Measurements from ENCODE around the gene TXNL4A. TPM values are rescaled to one million over a fixed set of nuclear protein-coding genes. Genes with fewer than 3 reads are reported as not detected.

TXNL4A gene
- total RNA-seq, 1 experiment from 2014 or later, result 216 TPM

- TF ChIP-seq, protein P1, sequence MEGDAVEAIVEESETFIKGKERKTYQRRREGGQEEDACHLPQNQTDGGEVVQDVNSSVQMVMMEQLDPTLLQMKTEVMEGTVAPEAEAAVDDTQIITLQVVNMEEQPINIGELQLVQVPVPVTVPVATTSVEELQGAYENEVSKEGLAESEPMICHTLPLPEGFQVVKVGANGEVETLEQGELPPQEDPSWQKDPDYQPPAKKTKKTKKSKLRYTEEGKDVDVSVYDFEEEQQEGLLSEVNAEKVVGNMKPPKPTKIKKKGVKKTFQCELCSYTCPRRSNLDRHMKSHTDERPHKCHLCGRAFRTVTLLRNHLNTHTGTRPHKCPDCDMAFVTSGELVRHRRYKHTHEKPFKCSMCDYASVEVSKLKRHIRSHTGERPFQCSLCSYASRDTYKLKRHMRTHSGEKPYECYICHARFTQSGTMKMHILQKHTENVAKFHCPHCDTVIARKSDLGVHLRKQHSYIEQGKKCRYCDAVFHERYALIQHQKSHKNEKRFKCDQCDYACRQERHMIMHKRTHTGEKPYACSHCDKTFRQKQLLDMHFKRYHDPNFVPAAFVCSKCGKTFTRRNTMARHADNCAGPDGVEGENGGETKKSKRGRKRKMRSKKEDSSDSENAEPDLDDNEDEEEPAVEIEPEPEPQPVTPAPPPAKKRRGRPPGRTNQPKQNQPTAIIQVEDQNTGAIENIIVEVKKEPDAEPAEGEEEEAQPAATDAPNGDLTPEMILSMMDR (conservative IDR thresholded peaks at IDR 0.05; ENCODE audit: low read depth, low read length), result no peak
- TF ChIP-seq EZH2 (IDR thresholded peaks at IDR 0.05; ENCODE audit: borderline replicate concordance, low read depth, low read length, poor library complexity, severe bottlenecking), result no peak
- no peaks in the 10 kb centered on the region for H3K27me3 ChIP-seq (replicated peaks; ENCODE audit: insufficient read depth, low read depth, low read length, poor library complexity)
- no peak overlapping the region for H3K27ac ChIP-seq (ENCODE audit: low read depth, low read length, poor library complexity, severe bottlenecking)
- no peak for DNase-seq (ENCODE audit: low spot score)
- BruUV-seq (replicated peaks), result no TSS peak
- no peaks in the 10 kb centered on the region for H3K36me3 ChIP-seq (ENCODE audit: insufficient read depth, low read length, poor library complexity, severe bottlenecking)
- H3K4me3 ChIP-seq (ENCODE audit: low read depth, low read length, poor library complexity, severe bottlenecking), result no peak overlapping the region
- H3K9me3 ChIP-seq (ENCODE audit: low read depth, low read length, poor library complexity, severe bottlenecking), result no peaks in the 10 kb centered on the region
- ChIA-PET POLR2A (ENCODE audit: low non-redundant PET) (no interaction called here), CTCF (no interaction called here)
- H3K4me1 ChIP-seq (ENCODE audit: insufficient read depth, low read length, poor library complexity, severe bottlenecking), result peaks cover 4% of the 10 kb centered on the region
- intact Hi-C loops (cut with micrococcal nuclease; ENCODE audit: unreplicated experiment), result loop anchor here (10.0 kb wide), 1 partner anchor 161 kb away; the partner anchor contains the start of gene KCNG2
These were observed 32.9 kb downstream of the TXNL4A start for GRCh38 chr18:79955302-79956075.

- intact Hi-C loops (cut with micrococcal nuclease; ENCODE audit: unreplicated experiment), result loop anchor here (5.0 to 10.0 kb wide), 2 partner anchors 78 to 160 kb away; partner anchors contain the start of genes KCNG2 and RBFA
- CTCF ChIA-PET, result no interaction called here
- POLR2A ChIA-PET (ENCODE audit: low non-redundant PET), result no interaction called here
- TF ChIP-seq, protein P1 (conservative IDR thresholded peaks at IDR 0.05; ENCODE audit: low read depth, low read length), result no peak
- TF ChIP-seq EZH2 (IDR thresholded peaks at IDR 0.05; ENCODE audit: borderline replicate concordance, low read depth, low read length, poor library complexity, severe bottlenecking), result no peak
- Histone ChIP-seq H3K4me3 (ENCODE audit: low read depth, low read length, poor library complexity, severe bottlenecking) (no peak overlapping the region), H3K27ac (ENCODE audit: low read depth, low read length, poor library complexity, severe bottlenecking) (no peak overlapping the region), H3K27me3 (replicated peaks; ENCODE audit: insufficient read depth, low read depth, low read length, poor library complexity) (no peaks in the 10 kb centered on the region), H3K9me3 (ENCODE audit: low read depth, low read length, poor library complexity, severe bottlenecking) (no peaks in the 10 kb centered on the region), H3K4me1 (ENCODE audit: insufficient read depth, low read length, poor library complexity, severe bottlenecking) (peaks cover 7% of the 10 kb centered on the region), H3K36me3 (ENCODE audit: insufficient read depth, low read length, poor library complexity, severe bottlenecking) (no peaks in the 10 kb centered on the region)
- DNase-seq (ENCODE audit: low spot score), result no peak
- BruUV-seq (replicated peaks), result no TSS peak
These were observed 33.6 kb downstream of the TXNL4A start for GRCh38 chr18:79954791-79955190.

DNA sequence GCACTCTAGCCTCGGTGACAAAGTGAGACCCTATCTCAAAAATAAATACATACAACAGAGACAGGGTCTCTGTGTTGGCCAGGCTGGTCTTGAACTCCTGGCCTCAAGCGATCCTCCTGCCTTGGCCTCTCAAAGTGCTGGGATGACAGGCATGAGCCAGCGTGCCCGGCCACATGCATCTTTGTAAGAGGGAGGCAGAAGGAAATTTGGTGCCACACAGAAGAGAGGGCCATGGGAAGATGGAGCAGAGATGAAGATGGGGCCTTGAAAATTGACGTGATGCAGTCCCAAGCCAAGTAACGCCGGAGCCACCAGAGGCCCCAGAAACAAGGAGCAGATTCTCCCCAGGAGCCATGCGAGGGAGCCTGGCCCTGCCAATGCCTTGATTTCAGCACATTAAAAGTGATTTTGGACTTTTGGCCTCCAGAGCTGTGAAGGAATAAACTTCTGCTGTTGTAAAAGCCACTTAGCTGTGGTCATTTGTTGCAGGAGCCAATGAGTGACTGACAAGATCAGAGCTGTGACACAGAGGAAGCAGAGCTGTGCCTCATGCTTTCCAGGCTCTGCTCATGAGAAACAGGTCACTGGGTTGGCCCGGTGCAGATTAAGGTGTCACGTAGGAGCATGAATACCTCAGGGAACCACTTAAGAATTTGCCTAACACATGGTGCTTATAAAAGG lies 34.3 kb downstream of the TXNL4A start:
- Histone ChIP-seq H3K36me3 (ENCODE audit: insufficient read depth, low read length, poor library complexity, severe bottlenecking) (no peaks in the 10 kb centered on the region), H3K9me3 (ENCODE audit: low read depth, low read length, poor library complexity, severe bottlenecking) (no peaks in the 10 kb centered on the region), H3K4me3 (ENCODE audit: low read depth, low read length, poor library complexity, severe bottlenecking) (no peak overlapping the region), H3K27ac (ENCODE audit: low read depth, low read length, poor library complexity, severe bottlenecking) (no peak overlapping the region), H3K27me3 (replicated peaks; ENCODE audit: insufficient read depth, low read depth, low read length, poor library complexity) (no peaks in the 10 kb centered on the region), H3K4me1 (ENCODE audit: insufficient read depth, low read length, poor library complexity, severe bottlenecking) (peaks cover 8% of the 10 kb centered on the region)
- intact Hi-C loops (cut with micrococcal nuclease; ENCODE audit: unreplicated experiment), result loop anchor here (5.0 to 10.0 kb wide), 2 partner anchors 78 to 159 kb away; partner anchors contain the start of genes KCNG2 and RBFA
- POLR2A ChIA-PET (ENCODE audit: low non-redundant PET), result no interaction called here
- no TSS peak for BruUV-seq (replicated peaks)
- DNase-seq (ENCODE audit: low spot score), result no peak
- no peak for TF ChIP-seq EZH2 (IDR thresholded peaks at IDR 0.05; ENCODE audit: borderline replicate concordance, low read depth, low read length, poor library complexity, severe bottlenecking)
- TF ChIP-seq, protein P1 (conservative IDR thresholded peaks at IDR 0.05; ENCODE audit: low read depth, low read length), result no peak
- CTCF ChIA-PET, result no interaction called here

All from A673 (cell line).